Measurements from ENCODE around the gene KLHL14. TPM values are rescaled to one million over a fixed set of nuclear protein-coding genes. Genes with fewer than 3 reads are reported as not detected.

Gene KLHL14
- total and polyA plus RNA-seq, 2 donors (not counting 3 experiments of a cell fraction or from before 2014, with no cell fraction given) = not detected

GRCh38 chr18:32683044-32683443 is 89.8 kb downstream of the KLHL14 start:
- FAIRE-seq = no peak
- H3K9me3 ChIP-seq (replicated peaks; ENCODE audit: control insufficient read depth, insufficient read depth, low read length) = no peaks in the 10 kb centered on the region
- no peak overlapping the region for H3K9ac ChIP-seq (replicated peaks; ENCODE audit: extremely low read depth, insufficient read depth, low read length)
- H3K4me1 ChIP-seq (ENCODE audit: control insufficient read depth, extremely low read depth, insufficient read depth, low read length) = no peaks in the 10 kb centered on the region
- DNase-seq (ENCODE audit: low read depth, low spot score) = no peak
- CTCF ChIA-PET = no interaction called here
- H3K79me2 ChIP-seq (ENCODE audit: control insufficient read depth, insufficient read depth, low read length) = no peaks in the 10 kb centered on the region
- no peaks in the 10 kb centered on the region for H4K20me1 ChIP-seq (replicated peaks; ENCODE audit: control insufficient read depth, extremely low read depth, insufficient read depth, low read length)
- H3K9me1 ChIP-seq (replicated peaks; ENCODE audit: control insufficient read depth, extremely low read depth, insufficient read depth, low read length) = no peaks in the 10 kb centered on the region
- peaks cover 0 to 2% of the 10 kb centered on the region in 2 experiments for H3K27me3 ChIP-seq (ENCODE audit: control insufficient read depth in 2 of 2, insufficient read depth in 2 of 2, low read length in 2 of 2)
- POLR2A ChIA-PET = interaction anchor here (0.6 kb wide), 1 partner anchor 392 kb away, joined by 3 read pairs; no protein-coding TSS in a partner anchor
- no peaks in the 10 kb centered on the region for H3K36me3 ChIP-seq (ENCODE audit: control insufficient read depth in 2 of 2, extremely low read depth in 1 of 2, insufficient read depth in 2 of 2, low read length in 2 of 2)
- TF ChIP-seq GATA2 (IDR thresholded peaks at IDR 0.05; ENCODE audit: insufficient read depth, insufficient read length, low read depth, low read length) (no peak), EZH2 (IDR thresholded peaks at IDR 0.05; ENCODE audit: borderline replicate concordance, low read depth, low read length, severe bottlenecking) (no peak), CTCF (IDR thresholded peaks at IDR 0.05; ENCODE audit: extremely low read depth in 1 of 2, insufficient read depth in 1 of 2, low read depth in 1 of 2, low read length in 2 of 2) (no peak), POLR2AphosphoS5 (IDR thresholded peaks at IDR 0.05; ENCODE audit: insufficient read depth, low read depth, low read length) (no peak), POLR2A (IDR thresholded peaks at IDR 0.05; ENCODE audit: low read depth, low read length) (no peak), MAX (IDR thresholded peaks at IDR 0.05; ENCODE audit: insufficient read depth, insufficient read length) (no peak), JUN (IDR thresholded peaks at IDR 0.05; ENCODE audit: borderline replicate concordance, insufficient read depth, insufficient read length, low read depth) (no peak), FOS (IDR thresholded peaks at IDR 0.05; ENCODE audit: borderline replicate concordance, insufficient read depth, low read length) (no peak), MYC (IDR thresholded peaks at IDR 0.05; ENCODE audit: low read depth, low read length) (no peak)
- BruUV-seq (replicated peaks) = no TSS peak
- intact Hi-C loops (cut with micrococcal nuclease) (no loop called here), dilution Hi-C loops (cut with MboI; ENCODE audit: extremely low pct_ligation_motif_present, low sequenced_read_pairs) (no loop called here)
- no peak overlapping the region for H2AFZ ChIP-seq (ENCODE audit: low read depth, low read length)
- no peak overlapping the region for H3K27ac ChIP-seq (ENCODE audit: insufficient read depth, low read depth, low read length)
- H3K4me3 ChIP-seq (replicated peaks in 1 of 3; ENCODE audit: insufficient read depth in 1 of 3, low read depth in 1 of 3, low read length in 3 of 3) = no peak overlapping the region
- H3K4me2 ChIP-seq (ENCODE audit: insufficient read depth, low read length) = no peak overlapping the region
